AG09309 (cell line): ENCODE data around the gene NRAP.

Experiments used
- DNase-seq: peaks from one replicate; pipeline ENCODE4 v3.0.0-alpha.2; 2010; ENCODE audit warnings: low read depth
- H3K4me3 ChIP-seq: 2 replicates; pipeline ENCODE4 v1.5.1; 2011; ENCODE audit warnings: mild to moderate bottlenecking, low read depth, low read length, moderate library complexity; ENCODE audit not compliant: control insufficient read depth
- TF ChIP-seq, protein P1 (sequence below): IDR thresholded peaks from 2 replicates; pipeline ENCODE4 v1.5.1; 2011; ENCODE audit warnings: mild to moderate bottlenecking, low read depth, low read length, inconsistent platforms; ENCODE audit not compliant: insufficient read depth, control insufficient read depth; ENCODE audit errors: missing control alignments

NRAP gene

DNA sequence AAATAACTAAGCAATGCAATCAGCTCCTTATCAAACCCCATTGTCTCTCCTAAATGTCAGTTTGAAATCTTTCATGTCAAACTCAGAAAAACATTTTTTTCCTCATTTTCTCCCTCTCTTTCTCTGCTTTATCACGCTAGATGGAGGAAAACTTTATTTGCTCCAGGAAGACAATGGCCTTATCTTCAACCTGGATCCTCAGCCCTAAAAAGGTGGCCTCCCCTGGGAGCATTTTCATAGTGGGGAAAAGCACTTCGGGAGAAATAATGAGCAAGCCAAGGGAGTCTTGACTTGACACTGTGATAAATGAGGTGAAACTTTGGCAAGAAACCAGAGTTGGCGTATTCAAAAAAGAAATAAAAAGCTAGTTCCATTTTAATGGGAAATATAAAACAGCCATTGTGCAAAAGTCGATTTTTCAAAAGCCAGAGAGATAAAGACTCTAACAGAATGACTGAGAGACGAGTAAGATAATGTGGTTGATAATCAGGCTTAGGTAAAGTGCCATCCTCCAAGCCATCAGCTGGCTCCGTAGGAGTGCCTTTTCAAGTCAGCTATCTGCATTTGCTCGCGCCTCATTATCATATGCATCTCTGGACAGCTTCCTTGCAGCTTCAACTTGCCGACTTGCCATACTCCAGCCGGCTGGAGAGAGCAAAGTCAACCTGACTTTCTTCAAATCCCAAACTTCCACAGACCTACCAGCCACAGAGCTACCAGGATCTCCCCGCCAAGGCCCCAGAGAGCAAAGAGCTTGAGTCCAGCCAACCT is 91.1 kb downstream of the NRAP start:
- TF ChIP-seq, protein P1, sequence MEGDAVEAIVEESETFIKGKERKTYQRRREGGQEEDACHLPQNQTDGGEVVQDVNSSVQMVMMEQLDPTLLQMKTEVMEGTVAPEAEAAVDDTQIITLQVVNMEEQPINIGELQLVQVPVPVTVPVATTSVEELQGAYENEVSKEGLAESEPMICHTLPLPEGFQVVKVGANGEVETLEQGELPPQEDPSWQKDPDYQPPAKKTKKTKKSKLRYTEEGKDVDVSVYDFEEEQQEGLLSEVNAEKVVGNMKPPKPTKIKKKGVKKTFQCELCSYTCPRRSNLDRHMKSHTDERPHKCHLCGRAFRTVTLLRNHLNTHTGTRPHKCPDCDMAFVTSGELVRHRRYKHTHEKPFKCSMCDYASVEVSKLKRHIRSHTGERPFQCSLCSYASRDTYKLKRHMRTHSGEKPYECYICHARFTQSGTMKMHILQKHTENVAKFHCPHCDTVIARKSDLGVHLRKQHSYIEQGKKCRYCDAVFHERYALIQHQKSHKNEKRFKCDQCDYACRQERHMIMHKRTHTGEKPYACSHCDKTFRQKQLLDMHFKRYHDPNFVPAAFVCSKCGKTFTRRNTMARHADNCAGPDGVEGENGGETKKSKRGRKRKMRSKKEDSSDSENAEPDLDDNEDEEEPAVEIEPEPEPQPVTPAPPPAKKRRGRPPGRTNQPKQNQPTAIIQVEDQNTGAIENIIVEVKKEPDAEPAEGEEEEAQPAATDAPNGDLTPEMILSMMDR = no peak
- no peak for DNase-seq
- no peak overlapping the region for H3K4me3 ChIP-seq

- H3K4me3 ChIP-seq = no peak overlapping the region
- no peak for DNase-seq
- TF ChIP-seq, protein P1 = no peak
Measured at GRCh38 chr10:113569576-113569975, 94.3 kb downstream of the NRAP start.

- DNase-seq = no peak
- TF ChIP-seq, protein P1 = no peak
- H3K4me3 ChIP-seq = no peak overlapping the region
Measured at GRCh38 chr10:113566888-113567287, 97.0 kb downstream of the NRAP start.

- DNase-seq = no peak
- TF ChIP-seq, protein P1 = no peak
Measured at GRCh38 chr10:113565364-113565763, 98.5 kb downstream of the NRAP start.

GRCh38 chr10:113563306-113564088 is 100.3 kb downstream of the NRAP start:
- TF ChIP-seq, protein P1 = peak; percentile 99
- peak; percentile 10 for DNase-seq
- peak overlapping the region; percentile 31 for H3K4me3 ChIP-seq

More at GRCh38 chr10:113565364-113565763, 98.5 kb downstream of the NRAP start:
- no peak overlapping the region for H3K4me3 ChIP-seq

GRCh38 chr10:113562704-113563103 is 101.1 kb downstream of the NRAP start:
- H3K4me3 ChIP-seq = no peak overlapping the region
- DNase-seq = no peak
- TF ChIP-seq, protein P1 = no peak
